H1 (cell line): ENCODE measurements around the gene POLL. TPM values are rescaled to one million over a fixed set of nuclear protein-coding genes. Genes with fewer than 3 reads are reported as not detected.
A peak's percentile ranks its signal among the peaks of the same experiment; 100 is the strongest.

Experiments
- CTCF ChIA-PET: fragments of 300-600 bp; sonication (Branson Sonifier 250); formaldehyde crosslinking; loops from one replicate; lab custom pipeline; 2021; ENCODE audit not compliant: partially characterized antibody; lab: Charles Lee
- POLR2A ChIA-PET: fragments of 300-600 bp; sonication (Branson Sonifier 250); formaldehyde crosslinking; loops from one replicate; lab custom pipeline; 2021; ENCODE audit warnings: inconsistent platforms; ENCODE audit not compliant: partially characterized antibody; lab: Charles Lee
- DNase-seq, 2 experiments: peaks; one replicate each; pipeline versions ENCODE4 v3.0.0 to v3.0.0-alpha.2; 2010 to 2022; ENCODE audit warnings: low spot score in 2 of 2, low read depth in 1 of 2, mixed read lengths in 1 of 2
- FAIRE-seq: peaks from 2 replicates; lab custom pipeline; 2011; peaks lifted over from hg19 to GRCh38; lab: Jason Lieb, UNC
- H2AFZ ChIP-seq: 2 replicates; pipeline ENCODE4 v1.8.1; 2012; ENCODE audit warnings: low read length, inconsistent platforms
- H2AK5ac ChIP-seq: 2 replicates; pipeline ENCODE4 v1.6.1; 2013; ENCODE audit warnings: low read depth, low read length
- H2BK120ac ChIP-seq: replicated peaks from 2 replicates; pipeline ENCODE3; 2013; ENCODE audit warnings: low read depth, low read length, inconsistent platforms
- H2BK12ac ChIP-seq: 2 replicates; pipeline ENCODE4 v1.6.1; 2013; ENCODE audit warnings: low read depth, low read length
- H2BK15ac ChIP-seq: 2 replicates; pipeline ENCODE4 v1.6.1; 2013; ENCODE audit warnings: low read length
- H2BK20ac ChIP-seq: 2 replicates; pipeline ENCODE4 v1.6.1; 2013; ENCODE audit warnings: low read length
- H2BK5ac ChIP-seq: 2 replicates; pipeline ENCODE4 v1.6.1; 2013; ENCODE audit warnings: low read depth, low read length
- H3K14ac ChIP-seq: 2 replicates; pipeline ENCODE4 v1.6.1; 2013; ENCODE audit warnings: inconsistent platforms; ENCODE audit not compliant: insufficient read length
- H3K18ac ChIP-seq: 2 replicates; pipeline ENCODE4 v1.6.1; 2013; ENCODE audit warnings: low read length; ENCODE audit errors: extremely low read depth
- H3K23ac ChIP-seq: 2 replicates; pipeline ENCODE4 v1.6.1; 2013; ENCODE audit warnings: inconsistent platforms; ENCODE audit not compliant: insufficient read length
- H3K23me2 ChIP-seq: 2 replicates; pipeline ENCODE4 v1.6.1; 2013; ENCODE audit warnings: low read depth, low read length
- H3K27ac ChIP-seq: 2 replicates; pipeline ENCODE4 v1.6.1; 2011; ENCODE audit warnings: low read depth, low read length, inconsistent platforms
- H3K27me3 ChIP-seq, 4 experiments: replicated peaks in 1 of 4; 1 replicate in 1 of 4; 2 replicates in 3 of 4; pipeline versions ENCODE4 v1.6.1 to v1.8.1; 2011 to 2013; ENCODE audit warnings: low read length in 3 of 4, mild to moderate bottlenecking in 3 of 4, inconsistent platforms in 2 of 4, mixed read lengths in 2 of 4, moderate library complexity in 1 of 4; ENCODE audit not compliant: control insufficient read depth in 3 of 4, insufficient read depth in 3 of 4; ENCODE audit errors: extremely low read depth in 1 of 4
- H3K36me3 ChIP-seq, 4 experiments: 2 replicates each; pipeline versions ENCODE4 v1.6.1 to v1.8.1; 2011 to 2013; ENCODE audit warnings: mild to moderate bottlenecking in 4 of 4, low read length in 3 of 4, moderate library complexity in 2 of 4, control low read depth in 1 of 4, inconsistent platforms in 1 of 4; ENCODE audit not compliant: insufficient read depth in 4 of 4, control insufficient read depth in 2 of 4
- H3K4ac ChIP-seq: replicated peaks from 2 replicates; pipeline ENCODE3; 2013; ENCODE audit warnings: low read length, low read depth, mixed read lengths, inconsistent platforms; ENCODE audit not compliant: insufficient read length
- H3K4me1 ChIP-seq, 4 experiments: replicated peaks in 1 of 4; 1 replicate in 1 of 4; 2 replicates in 3 of 4; pipeline versions ENCODE4 v1.6.1 to v1.8.1; 2011 to 2013; ENCODE audit warnings: low read length in 3 of 4, inconsistent platforms in 2 of 4, mixed read lengths in 1 of 4; ENCODE audit not compliant: insufficient read depth in 4 of 4, control insufficient read depth in 3 of 4
- H3K4me2 ChIP-seq, 2 experiments: 2 replicates each; pipeline versions ENCODE4 v1.6.1 to v1.8.1; 2011 to 2013; ENCODE audit warnings: low read depth in 2 of 2, low read length in 2 of 2, control low read depth in 1 of 2, inconsistent platforms in 1 of 2, mild to moderate bottlenecking in 1 of 2; ENCODE audit not compliant: insufficient read depth in 1 of 2
- H3K4me3 ChIP-seq, 4 experiments: fragments of 200-600, 300-600 bp in 1 of 4; sonication (generic), shearing (Covaris generic), sonication (Bioruptor Twin) in 1 of 4; 2 replicates each; pipeline versions ENCODE4 v1.5.1 to v1.8.1; 2011 to 2016; ENCODE audit warnings: low read length in 4 of 4, low read depth in 3 of 4, control low read depth in 2 of 4, inconsistent platforms in 2 of 4, mild to moderate bottlenecking in 2 of 4, mixed read lengths in 1 of 4, moderate library complexity in 1 of 4; ENCODE audit not compliant: insufficient read depth in 2 of 4; ENCODE audit errors: extremely low read depth in 1 of 4
- H3K56ac ChIP-seq: replicated peaks from 2 replicates; pipeline ENCODE3; 2013; ENCODE audit warnings: low read depth, mild to moderate bottlenecking, mixed read lengths, low read length, inconsistent platforms; ENCODE audit not compliant: insufficient read length
- H3K79me1 ChIP-seq: 2 replicates; pipeline ENCODE4 v1.6.1; 2013; ENCODE audit warnings: low read depth, low read length, control low read depth
- H3K79me2 ChIP-seq, 2 experiments: 2 replicates each; pipeline versions ENCODE4 v1.6.1 to v1.8.1; 2012 to 2013; ENCODE audit warnings: low read length in 2 of 2, mild to moderate bottlenecking in 2 of 2, inconsistent platforms in 1 of 2; ENCODE audit not compliant: insufficient read depth in 2 of 2, control insufficient read depth in 1 of 2
- H3K9ac ChIP-seq, 4 experiments: replicated peaks in 1 of 4; 1 replicate in 1 of 4; 2 replicates in 3 of 4; pipeline versions ENCODE4 v1.6.1 to v1.8.1; 2011 to 2013; ENCODE audit warnings: low read depth in 3 of 4, low read length in 3 of 4, control low read depth in 2 of 4, mild to moderate bottlenecking in 2 of 4, moderate library complexity in 2 of 4, inconsistent platforms in 1 of 4; ENCODE audit errors: extremely low read depth in 1 of 4
- H3K9me3 ChIP-seq, 2 experiments: 2 replicates each; pipeline versions ENCODE4 v1.6.1 to v1.8.1; 2012 to 2013; ENCODE audit warnings: mild to moderate bottlenecking in 2 of 2, moderate library complexity in 2 of 2, control low read depth in 1 of 2, inconsistent platforms in 1 of 2, low read depth in 1 of 2, low read length in 1 of 2, mixed read lengths in 1 of 2; ENCODE audit not compliant: insufficient read depth in 2 of 2
- H4K20me1 ChIP-seq, 2 experiments: replicated peaks in 1 of 2; 2 replicates each; pipeline versions ENCODE3 to v1.8.1; 2011 to 2013; ENCODE audit warnings: inconsistent platforms in 2 of 2, low read length in 2 of 2, mild to moderate bottlenecking in 1 of 2; ENCODE audit not compliant: insufficient read depth in 2 of 2, control insufficient read depth in 1 of 2
- H4K5ac ChIP-seq: 2 replicates; pipeline ENCODE4 v1.6.1; 2013; ENCODE audit warnings: low read length, low read depth, mixed read lengths, inconsistent platforms; ENCODE audit not compliant: insufficient read length
- H4K8ac ChIP-seq: 2 replicates; pipeline ENCODE4 v1.8.0; 2013; ENCODE audit warnings: mild to moderate bottlenecking, moderate library complexity, low read length, inconsistent platforms; ENCODE audit not compliant: insufficient read depth; ENCODE audit errors: extremely low read depth
- H4K91ac ChIP-seq: replicated peaks from 2 replicates; pipeline ENCODE3; 2013; ENCODE audit warnings: low read length, mixed read lengths, inconsistent platforms; ENCODE audit not compliant: insufficient read length
- CTCF ChIP-seq, 3 experiments: IDR thresholded peaks; 1 replicate in 2 of 3; 2 replicates in 1 of 3; pipeline versions ENCODE4 v1.5.1 to v1.6.1; 2011; ENCODE audit warnings: low read length in 3 of 3, mild to moderate bottlenecking in 3 of 3, inconsistent platforms in 2 of 3, low read depth in 1 of 3, moderate library complexity in 1 of 3; ENCODE audit not compliant: insufficient read depth in 1 of 3; ENCODE audit errors: control extremely low read depth in 1 of 3
- RAD21 ChIP-seq, 2 experiments: IDR thresholded peaks in 1 of 2; conservative IDR thresholded peaks in 1 of 2; 2 replicates each; pipeline ENCODE4 v1.6.1; 2011; ENCODE audit warnings: low read depth in 2 of 2, low read length in 2 of 2, improper control_type of control experiment in 1 of 2, inconsistent platforms in 1 of 2, mild to moderate bottlenecking in 1 of 2, moderate library complexity in 1 of 2
- SP1 ChIP-seq: IDR thresholded peaks from 2 replicates; pipeline ENCODE4 v1.6.1; 2011; ENCODE audit warnings: low read depth, low read length
- SRF ChIP-seq: IDR thresholded peaks from 2 replicates; pipeline ENCODE4 v1.6.1; 2011; ENCODE audit warnings: mild to moderate bottlenecking, low read depth, low read length, moderate library complexity
- TEAD4 ChIP-seq: IDR thresholded peaks from 2 replicates; pipeline ENCODE4 v1.6.1; 2012; ENCODE audit warnings: low read depth, low read length, inconsistent platforms, mixed read lengths
- YY1 ChIP-seq: IDR thresholded peaks from 2 replicates; pipeline ENCODE4 v1.6.1; 2011; ENCODE audit warnings: low read depth, mild to moderate bottlenecking, low read length
- WGBS, 2 experiments: shearing (Covaris generic) in 1 of 2; methylation state at CpG; one replicate each; pipeline versions ENCODE4 v1.1.6 to v1.1.7; 2013 to 2015; ENCODE audit warnings: low lambda C conversion rate in 2 of 2, mixed read lengths in 2 of 2, inconsistent platforms in 1 of 2, low coverage in 1 of 2, missing lambda C conversion rate in 1 of 2; ENCODE audit not compliant: insufficient replicate concordance in 2 of 2, insufficient coverage in 1 of 2, insufficient read length in 1 of 2; ENCODE audit errors: extremely low coverage in 1 of 2, missing lambda C conversion rate in 1 of 2; 5-methylcytosine and 5-hydroxymethylcytosine counted together
- polyA plus RNA-seq, 7 experiments: library from polyadenylated mRNA; depleted of rRNA in 3 of 7; stranded (reverse) in 5 of 7; unstranded in 2 of 7; fragments of >200 nt in 5 of 7; fragments of 200-250 nt in 2 of 7; gene quantifications; 1 replicate in 5 of 7; 2 replicates in 1 of 7; 4 replicates in 1 of 7; pipeline versions ENCODE4 v1.2.1 to v1.2.3, GENCODE V29; 2011 to 2013; ENCODE audit warnings: missing spikeins in 2 of 7, mixed read lengths in 2 of 7
- total RNA-seq: library from RNA; stranded (reverse); fragmentation: NEBNext Ultra II Directional; extraction: Animal tissue kit (Norgen Biotek cat#: 25700); gene quantifications from 2 replicates; pipeline ENCODE4 v1.2.1, GENCODE V29; 2021

Gene POLL
- total and polyA plus RNA-seq, 2 of the 8 experiments (the other 6 are each of a cell fraction or from before 2014, with no cell fraction given), result 26.1 to 45.9 TPM

GRCh38 chr10:101614663-101615524 is 26.8 kb upstream of the POLL start:
- Histone ChIP-seq H3K23me2 (no peaks in the 10 kb centered on the region), H4K8ac (0 out of 2 replicates have a peak overlapping the region, but pooled peaks have one; percentile 45), H3K4me1 (peaks cover 5 to 17% (median 13%) of the 10 kb centered on the region in 4 experiments), H3K9ac (no peak overlapping the region), H4K20me1 (peaks cover 0 to 1% of the 10 kb centered on the region in 2 experiments), H4K5ac (peak overlapping the region; percentile 51), H2BK12ac (peak overlapping the region; percentile 92), H3K4me2 (peak overlapping the region; percentile 31 to 45; a peak in 3 of 4 replicates), H3K27me3 (no peaks in the 10 kb centered on the region), H3K79me1 (no peaks in the 10 kb centered on the region; the same call in 1 of the 2 replicates), H3K27ac (no peak overlapping the region), H3K18ac (peak overlapping the region; percentile 24; the same call in 1 of the 2 replicates), H3K56ac (no peak overlapping the region), H3K79me2 (no peaks in the 10 kb centered on the region), H2BK5ac (0 out of 2 replicates have a peak overlapping the region, but pooled peaks have one; percentile 24), H3K23ac (no peak overlapping the region), H2BK15ac (peak overlapping the region; percentile 72; the same call in 1 of the 2 replicates), H2AK5ac (peak overlapping the region; percentile 82; the same call in 1 of the 2 replicates), H3K4ac (no peak overlapping the region), H2BK120ac (no peak overlapping the region), H3K36me3 (peaks cover 0 to 13% (median 2%) of the 10 kb centered on the region in 4 experiments; a peak in 4 of 8 replicates), H4K91ac (peak overlapping the region; percentile 41), H2AFZ (no peak overlapping the region), H3K14ac (no peak overlapping the region), H2BK20ac (peak overlapping the region; percentile 80; the same call in 1 of the 2 replicates), H3K9me3 (no peaks in the 10 kb centered on the region), H3K4me3 (no peak overlapping the region)
- POLR2A ChIA-PET, result interaction anchor here (0.9 to 3.0 kb wide), 6 partner anchors 10 to 203 kb away, joined by 3 to 10 read pairs (median 4); partner anchors contain the start of gene OGA
- 50% methylated on average over 13 of the region's 13 CpGs; no CpG with 5 or more reads in 1 of the 2 experiments for WGBS, 2 experiments
- FAIRE-seq (no peak), DNase-seq (peak in 1 of 2 experiments; percentile 66)
- TF ChIP-seq SRF (no peak), YY1 (0 out of 2 replicates have a peak, but pooled peaks have one; percentile 5), RAD21 (IDR thresholded peaks at IDR 0.05 in 1 of 2, conservative IDR thresholded peaks at IDR 0.05 in 1 of 2; ENCODE audit: low read depth in 2 of 2, low read length in 2 of 2) (0 out of 4 replicates have a peak, but pooled peaks of 1 of the 2 experiments have one; percentile 5), SP1 (0 out of 2 replicates have a peak, but pooled peaks have one; percentile 34), TEAD4 (peak; percentile 85), CTCF (IDR thresholded peaks at IDR 0.05; ENCODE audit: control extremely low read depth in 1 of 3, insufficient read depth in 1 of 3, low read depth in 1 of 3, low read length in 3 of 3) (peak in 1 of 3 experiments; percentile 3; a peak in 1 of 4 replicates)
- CTCF ChIA-PET, result interaction anchor here (0.8 to 10.9 kb wide), 19 partner anchors 11 to 401 kb away, joined by 3 to 131 read pairs (median 4); partner anchors contain the start of gene NPM3
